Activated effector memory CD4-positive, alpha-beta T cell treated with anti-CD3 and anti-CD28 coated beads, Interleukin-2, amount 50 U/mL, for 16 hours (primary cell): ENCODE results near the gene MSANTD1.

Experiments
- DNase-seq: peaks from one replicate; pipeline ENCODE4 v3.0.0-alpha.2; 2020

MSANTD1 gene

GRCh38 chr4:3267576-3268394 is 18.8 kb downstream of the MSANTD1 start:
- DNase-seq: peak; percentile 34

- peak; percentile 50 for DNase-seq
Observed at GRCh38 chr4:3268395-3269104, 19.6 kb downstream of the MSANTD1 start.

- DNase-seq: peak; percentile 51
Observed at GRCh38 chr4:3269105-3269927, 20.4 kb downstream of the MSANTD1 start.

- peak; percentile 43 for DNase-seq
Observed at GRCh38 chr4:3269991-3270611, 21.1 kb downstream of the MSANTD1 start.

GRCh38 chr4:3271131-3271530 is 22.2 kb downstream of the MSANTD1 start:
- DNase-seq: peak; percentile 52

GRCh38 chr4:3276986-3277385 is 28.0 kb downstream of the MSANTD1 start:
- peak; percentile 30 for DNase-seq

GRCh38 chr4:3280466-3280865 is 31.5 kb downstream of the MSANTD1 start:
- no peak for DNase-seq

- DNase-seq: no peak
Observed at GRCh38 chr4:3283483-3283882, 34.5 kb downstream of the MSANTD1 start.

- DNase-seq: no peak
Observed at GRCh38 chr4:3283916-3284315, 35.0 kb downstream of the MSANTD1 start.

GRCh38 chr4:3284734-3285557 is 36.0 kb downstream of the MSANTD1 start:
- peak; percentile 51 for DNase-seq

GRCh38 chr4:3285558-3286334 is 36.8 kb downstream of the MSANTD1 start:
- peak; percentile 57 for DNase-seq

- DNase-seq: peak; percentile 49
Observed at GRCh38 chr4:3286335-3287175, 37.6 kb downstream of the MSANTD1 start.

GRCh38 chr4:3287271-3287971 is 38.5 kb downstream of the MSANTD1 start:
- DNase-seq: peak; percentile 44

- peak; percentile 50 for DNase-seq
Observed at GRCh38 chr4:3287972-3288570, 39.1 kb downstream of the MSANTD1 start.

- DNase-seq: peak; percentile 47
Observed at GRCh38 chr4:3288571-3289094, 39.7 kb downstream of the MSANTD1 start.

GRCh38 chr4:3290476-3290875 is 41.5 kb downstream of the MSANTD1 start:
- DNase-seq: peak; percentile 45

GRCh38 chr4:3290889-3291321 is 41.9 kb downstream of the MSANTD1 start:
- DNase-seq: peak; percentile 49

GRCh38 chr4:3291411-3291968 is 42.5 kb downstream of the MSANTD1 start:
- DNase-seq: no peak
